HCT116 (cell line): ENCODE results near the gene THBS4. TPM values are rescaled to one million over a fixed set of nuclear protein-coding genes. Genes with fewer than 3 reads are reported as not detected.

ENCODE experiments used
- ATAC-seq: fragments of 200-7000 bp; cut with Tn5 transposase; 2 replicates; pipeline ENCODE4 v1.9.1; 2020; ENCODE audit warnings: mild to moderate bottlenecking, moderate library complexity
- BruUV-seq: library from RNA; stranded (reverse); fragments of 400-500 nt; replicated peaks from 2 replicates; lab custom pipeline; 2021; lab: Mats Ljungman, UMichigan
- CTCF ChIA-PET: fragments of 300-600 bp; sonication (Branson Sonifier 250); formaldehyde crosslinking; loops from one replicate; lab custom pipeline; 2021; ENCODE audit warnings: antibody characterized with exemption; lab: Charles Lee
- POLR2A ChIA-PET: fragments of 300-600, 350-600 bp; sonication (Branson Sonifier 250); formaldehyde crosslinking; loops from one replicate; lab custom pipeline; 2021; ENCODE audit warnings: antibody characterized with exemption; lab: Charles Lee
- RAD21 ChIA-PET, 2 experiments: fragments of 300-600 bp; sonication (Branson Sonifier 250); formaldehyde crosslinking; loops; one replicate each; lab custom pipeline; 2023; ENCODE audit warnings: low total read pairs in 2 of 2; ENCODE audit not compliant: uncharacterized antibody in 2 of 2, unreplicated experiment in 2 of 2, low non-redundant PET in 1 of 2; lab: Charles Lee
- DNase-seq: peaks from one replicate; pipeline ENCODE4 v3.0.0-alpha.2; 2010; ENCODE audit warnings: low read depth, low spot score
- H2AFZ ChIP-seq: fragments of 200-600 bp; shearing (Covaris generic), sonication (generic); 2 replicates; pipeline ENCODE4 v1.6.1; 2017; ENCODE audit warnings: low read depth, mixed run types, mixed read lengths, antibody characterized with exemption, low read length; ENCODE audit not compliant: poor library complexity, severe bottlenecking
- H3K27ac ChIP-seq: 2 replicates; pipeline ENCODE4 v1.5.1; 2012; ENCODE audit warnings: low read depth, low read length
- H3K27me3 ChIP-seq: fragments of 200-600 bp; sonication (generic); 2 replicates; pipeline ENCODE4 v1.6.1; 2016; ENCODE audit warnings: mixed run types, low read length, mixed read lengths; ENCODE audit not compliant: insufficient read depth
- H3K36me3 ChIP-seq, 2 experiments: fragments of 200-500 bp in 1 of 2; fragments of 200-600 bp in 1 of 2; sonication (Bioruptor generic) in 1 of 2; sonication (generic) in 1 of 2; 2 replicates each; pipeline versions ENCODE4 v1.5.1 to v1.6.1; 2014 to 2016; ENCODE audit warnings: low read length in 2 of 2, inconsistent platforms in 1 of 2, mixed read lengths in 1 of 2, mixed run types in 1 of 2; ENCODE audit not compliant: insufficient read depth in 2 of 2, control insufficient read depth in 1 of 2
- H3K4me1 ChIP-seq, 2 experiments: fragments of 200-600 bp in 1 of 2; sonication (generic) in 1 of 2; 2 replicates each; pipeline versions ENCODE4 v1.5.1 to v1.6.1; 2012 to 2017; ENCODE audit warnings: low read length in 2 of 2, inconsistent platforms in 1 of 2, mild to moderate bottlenecking in 1 of 2, mixed read lengths in 1 of 2, mixed run types in 1 of 2, moderate library complexity in 1 of 2; ENCODE audit not compliant: insufficient read depth in 2 of 2, control insufficient read depth in 1 of 2
- H3K4me2 ChIP-seq: fragments of 200-600 bp; sonication (generic); 2 replicates; pipeline ENCODE4 v1.6.1; 2017; ENCODE audit warnings: mixed run types, low read length, mixed read lengths
- H3K4me3 ChIP-seq, 2 experiments: fragments of 200-600 bp in 1 of 2; sonication (generic) in 1 of 2; replicated peaks in 1 of 2; 2 replicates each; pipeline ENCODE4 v1.5.1; 2011 to 2016; ENCODE audit warnings: low read length in 2 of 2, control low read depth in 1 of 2, low read depth in 1 of 2, mild to moderate bottlenecking in 1 of 2, mixed read lengths in 1 of 2, mixed run types in 1 of 2
- H3K79me2 ChIP-seq: fragments of 200-600 bp; sonication (generic); 2 replicates; pipeline ENCODE4 v1.6.1; 2017; ENCODE audit warnings: mild to moderate bottlenecking, mixed run types, low read length, moderate library complexity, mixed read lengths; ENCODE audit not compliant: insufficient read depth
- H3K9ac ChIP-seq: fragments of 200-600 bp; sonication (generic); 2 replicates; pipeline ENCODE4 v1.6.1; 2016; ENCODE audit warnings: low read length, mixed read lengths
- H3K9me2 ChIP-seq: fragments of 200-600 bp; sonication (generic), shearing (Covaris generic); 2 replicates; pipeline ENCODE4 v1.6.1; 2017; ENCODE audit warnings: mixed run types, mild to moderate bottlenecking, moderate library complexity; ENCODE audit not compliant: insufficient read depth
- H3K9me3 ChIP-seq, 2 experiments: fragments of 200-500 bp in 1 of 2; fragments of 200-600 bp in 1 of 2; sonication (Bioruptor generic) in 1 of 2; sonication (generic) in 1 of 2; 2 replicates each; pipeline ENCODE4 v1.6.1; 2014 to 2017; ENCODE audit warnings: low read length in 2 of 2, mixed read lengths in 2 of 2, inconsistent platforms in 1 of 2, low read depth in 1 of 2, mild to moderate bottlenecking in 1 of 2, mixed run types in 1 of 2, moderate library complexity in 1 of 2; ENCODE audit not compliant: control insufficient read depth in 1 of 2, insufficient read depth in 1 of 2
- H4K20me1 ChIP-seq: fragments of 200-600 bp; sonication (generic), shearing (Covaris generic); 2 replicates; pipeline ENCODE4 v1.6.1; 2017; ENCODE audit warnings: mixed run types, mild to moderate bottlenecking, moderate library complexity; ENCODE audit not compliant: insufficient read depth
- CBX3 ChIP-seq: IDR thresholded peaks from 2 replicates; pipeline ENCODE4 v1.6.1; 2012; ENCODE audit warnings: low read depth
- CEBPB ChIP-seq: IDR thresholded peaks from 2 replicates; pipeline ENCODE4 v1.6.1; 2012; ENCODE audit warnings: low read depth
- EGR1 ChIP-seq: IDR thresholded peaks from 2 replicates; pipeline ENCODE4 v1.6.1; 2012; ENCODE audit warnings: low read depth
- ELF1 ChIP-seq: IDR thresholded peaks from 2 replicates; pipeline ENCODE4 v1.6.1; 2012; ENCODE audit warnings: low read depth, borderline replicate concordance
- EZH2 ChIP-seq: fragments of 200-600 bp; sonication (generic); IDR thresholded peaks from 2 replicates; pipeline ENCODE4 v1.6.1; 2017; ENCODE audit warnings: antibody characterized with exemption, mixed run types
- EZH2phosphoT487 ChIP-seq: fragments of 200-600 bp; IDR thresholded peaks from 2 replicates; pipeline ENCODE4 v1.6.1; 2018; ENCODE audit warnings: antibody characterized with exemption, borderline replicate concordance
- FOSL1 ChIP-seq: IDR thresholded peaks from 2 replicates; pipeline ENCODE4 v1.6.1; 2012; ENCODE audit warnings: low read depth
- JUND ChIP-seq: IDR thresholded peaks from 2 replicates; pipeline ENCODE4 v1.6.1; 2012
- POLR2AphosphoS5 ChIP-seq: IDR thresholded peaks from 2 replicates; pipeline ENCODE4 v1.6.1; 2011; ENCODE audit warnings: mild to moderate bottlenecking, low read depth, low read length, moderate library complexity
- RAD21 ChIP-seq: IDR thresholded peaks from 2 replicates; pipeline ENCODE4 v1.6.1; 2012; ENCODE audit warnings: low read depth, mild to moderate bottlenecking
- REST ChIP-seq: IDR thresholded peaks from 2 replicates; pipeline ENCODE4 v1.6.1; 2012; ENCODE audit warnings: low read depth
- SP1 ChIP-seq: IDR thresholded peaks from 2 replicates; pipeline ENCODE4 v1.6.1; 2012; ENCODE audit warnings: low read depth
- SRF ChIP-seq: IDR thresholded peaks from 2 replicates; pipeline ENCODE4 v1.6.1; 2012; ENCODE audit warnings: low read depth
- TCF7L2 ChIP-seq: IDR thresholded peaks from 2 replicates; pipeline ENCODE4 v1.7.0; 2011; ENCODE audit warnings: borderline replicate concordance, inconsistent platforms; ENCODE audit not compliant: insufficient read depth, insufficient read length; ENCODE audit errors: extremely low read depth
- YY1 ChIP-seq: IDR thresholded peaks from 2 replicates; pipeline ENCODE4 v1.6.1; 2011; ENCODE audit warnings: low read length, low read depth, moderate library complexity, mild to moderate bottlenecking; ENCODE audit not compliant: insufficient replicate concordance; ENCODE audit errors: extremely low read depth
- ZBTB33 ChIP-seq: IDR thresholded peaks from 2 replicates; pipeline ENCODE4 v1.6.1; 2011; ENCODE audit warnings: mild to moderate bottlenecking, low read length, moderate library complexity; ENCODE audit not compliant: insufficient replicate concordance; ENCODE audit errors: extremely low read depth
- ZFX ChIP-seq: fragments of 450-650 bp; IDR thresholded peaks from 2 replicates; pipeline ENCODE4 v1.6.1; 2017
- intact Hi-C: fragments of 100-400 bp; cut with micrococcal nuclease; formaldehyde crosslinking; loops from 2 replicates; pipeline ENCODE4 v1.10.0; 2022
- total RNA-seq: library from RNA; stranded (reverse); gene quantifications from one replicate; pipeline ENCODE4 v1.2.1, GENCODE V29; 2021; ENCODE audit not compliant: unreplicated experiment
- TF ChIP-seq, protein P1 (sequence below): IDR thresholded peaks from 2 replicates; pipeline ENCODE4 v1.6.1; 2012

THBS4 gene
- total RNA-seq, 1 experiment from 2014 or later, result 1.5 TPM

- Histone ChIP-seq H3K4me2 (no peak overlapping the region), H3K9me2 (no peaks in the 10 kb centered on the region), H3K9ac (no peak overlapping the region), H3K9me3 (no peaks in the 10 kb centered on the region), H3K27me3 (no peaks in the 10 kb centered on the region), H2AFZ (no peak overlapping the region), H3K79me2 (no peaks in the 10 kb centered on the region), H3K4me1 (no peaks in the 10 kb centered on the region), H3K4me3 (no peak overlapping the region), H3K36me3 (no peaks in the 10 kb centered on the region), H3K27ac (no peak overlapping the region), H4K20me1 (no peaks in the 10 kb centered on the region)
- no peak for ATAC-seq
- no peak for TF ChIP-seq POLR2AphosphoS5
- TF ChIP-seq EZH2, result no peak
- no peak for TF ChIP-seq CBX3
- TF ChIP-seq ELF1, result no peak
- TF ChIP-seq ZBTB33, result no peak
- no peak for TF ChIP-seq TCF7L2
- TF ChIP-seq EZH2phosphoT487, result no peak
- TF ChIP-seq CEBPB, result no peak
- no peak for TF ChIP-seq ZFX
- TF ChIP-seq JUND, result no peak
- TF ChIP-seq REST, result no peak
- no peak for TF ChIP-seq SRF
- no peak for TF ChIP-seq EGR1
- no peak for TF ChIP-seq YY1
- TF ChIP-seq SP1, result no peak
- no peak for TF ChIP-seq RAD21
- TF ChIP-seq, protein P1, sequence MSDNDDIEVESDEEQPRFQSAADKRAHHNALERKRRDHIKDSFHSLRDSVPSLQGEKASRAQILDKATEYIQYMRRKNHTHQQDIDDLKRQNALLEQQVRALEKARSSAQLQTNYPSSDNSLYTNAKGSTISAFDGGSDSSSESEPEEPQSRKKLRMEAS, result no peak
- no peak for TF ChIP-seq FOSL1
- ChIA-PET CTCF (no interaction called here), POLR2A (no interaction called here), RAD21 (no interaction called here)
- intact Hi-C loops, result no loop called here
- BruUV-seq, result no TSS peak
- DNase-seq, result no peak
Measured at GRCh38 chr5:80036615-80037014, 1.5 kb downstream of the THBS4 start.
